Measurements from ENCODE around the gene SLC27A2.

The SLC27A2 gene

DNA sequence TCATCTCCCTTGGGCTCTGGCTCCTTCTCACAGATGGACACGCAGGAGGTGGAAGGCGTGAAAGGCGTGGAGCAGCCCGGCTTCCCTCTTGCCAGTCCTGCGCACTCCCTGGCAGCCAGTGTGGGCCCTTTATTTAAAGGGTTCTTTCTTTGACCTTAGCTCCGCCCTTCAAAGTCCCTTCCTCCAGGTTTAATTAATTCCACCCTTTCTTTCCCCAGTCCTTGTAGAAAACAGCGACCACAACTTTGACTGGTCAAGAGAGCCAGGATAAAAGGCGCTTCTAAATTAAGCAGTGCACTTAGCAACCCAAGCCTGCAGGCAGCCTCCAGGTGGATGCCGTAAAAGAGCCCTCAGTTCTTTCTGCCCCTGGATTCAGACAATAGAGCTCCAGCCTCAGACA lies 83.6 kb downstream of the SLC27A2 start, which contains the start of gene HDC:
Gene HDC (minus strand): TSS at position 107 of the 400 bp plus-strand sequence. CDS start 103 bp downstream, at position 4.
- TF ChIP-seq, protein P1, sequence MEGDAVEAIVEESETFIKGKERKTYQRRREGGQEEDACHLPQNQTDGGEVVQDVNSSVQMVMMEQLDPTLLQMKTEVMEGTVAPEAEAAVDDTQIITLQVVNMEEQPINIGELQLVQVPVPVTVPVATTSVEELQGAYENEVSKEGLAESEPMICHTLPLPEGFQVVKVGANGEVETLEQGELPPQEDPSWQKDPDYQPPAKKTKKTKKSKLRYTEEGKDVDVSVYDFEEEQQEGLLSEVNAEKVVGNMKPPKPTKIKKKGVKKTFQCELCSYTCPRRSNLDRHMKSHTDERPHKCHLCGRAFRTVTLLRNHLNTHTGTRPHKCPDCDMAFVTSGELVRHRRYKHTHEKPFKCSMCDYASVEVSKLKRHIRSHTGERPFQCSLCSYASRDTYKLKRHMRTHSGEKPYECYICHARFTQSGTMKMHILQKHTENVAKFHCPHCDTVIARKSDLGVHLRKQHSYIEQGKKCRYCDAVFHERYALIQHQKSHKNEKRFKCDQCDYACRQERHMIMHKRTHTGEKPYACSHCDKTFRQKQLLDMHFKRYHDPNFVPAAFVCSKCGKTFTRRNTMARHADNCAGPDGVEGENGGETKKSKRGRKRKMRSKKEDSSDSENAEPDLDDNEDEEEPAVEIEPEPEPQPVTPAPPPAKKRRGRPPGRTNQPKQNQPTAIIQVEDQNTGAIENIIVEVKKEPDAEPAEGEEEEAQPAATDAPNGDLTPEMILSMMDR (IDR thresholded peaks at IDR 0.05; ENCODE audit: low read depth, low read length) = no peak
- no peak within 1 kb of the TSS for H3K4me3 ChIP-seq (ENCODE audit: low read depth, low read length)

GRCh38 chr15:50267577-50267976 lies 85.6 kb downstream of the SLC27A2 start:
- TF ChIP-seq, protein P1 (IDR thresholded peaks at IDR 0.05; ENCODE audit: low read depth, low read length) = no peak
- H3K4me3 ChIP-seq (ENCODE audit: low read depth, low read length) = no peak overlapping the region

- no peak overlapping the region for H3K4me3 ChIP-seq (ENCODE audit: low read depth, low read length)
- TF ChIP-seq, protein P1 (IDR thresholded peaks at IDR 0.05; ENCODE audit: low read depth, low read length) = no peak
Observed at GRCh38 chr15:50275091-50275490, 93.1 kb downstream of the SLC27A2 start.

DNA sequence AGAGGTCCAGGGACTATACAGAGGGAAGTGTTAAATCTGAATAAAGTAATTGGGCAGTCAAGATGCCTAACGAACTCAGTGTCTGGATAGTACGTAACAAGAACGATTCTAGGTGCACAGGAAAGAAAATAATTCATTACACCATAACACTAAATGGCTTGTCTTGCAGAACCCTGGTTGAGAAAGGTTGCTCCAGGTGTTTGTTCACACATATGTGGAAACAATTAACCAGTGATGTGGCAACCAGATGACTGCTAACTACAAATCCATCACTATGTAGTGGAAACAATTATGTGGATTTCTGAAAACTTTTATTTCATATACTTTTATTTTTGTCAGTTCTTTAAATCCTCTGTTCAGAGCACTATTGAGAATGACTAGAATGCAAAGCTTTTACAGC lies 93.9 kb downstream of the SLC27A2 start:
- H3K4me3 ChIP-seq (ENCODE audit: low read depth, low read length) = no peak overlapping the region
- TF ChIP-seq, protein P1 (IDR thresholded peaks at IDR 0.05; ENCODE audit: low read depth, low read length) = no peak

GRCh38 chr15:50277370-50277769 lies 95.4 kb downstream of the SLC27A2 start:
- TF ChIP-seq, protein P1 (IDR thresholded peaks at IDR 0.05; ENCODE audit: low read depth, low read length) = no peak
- H3K4me3 ChIP-seq (ENCODE audit: low read depth, low read length) = no peak overlapping the region

DNA sequence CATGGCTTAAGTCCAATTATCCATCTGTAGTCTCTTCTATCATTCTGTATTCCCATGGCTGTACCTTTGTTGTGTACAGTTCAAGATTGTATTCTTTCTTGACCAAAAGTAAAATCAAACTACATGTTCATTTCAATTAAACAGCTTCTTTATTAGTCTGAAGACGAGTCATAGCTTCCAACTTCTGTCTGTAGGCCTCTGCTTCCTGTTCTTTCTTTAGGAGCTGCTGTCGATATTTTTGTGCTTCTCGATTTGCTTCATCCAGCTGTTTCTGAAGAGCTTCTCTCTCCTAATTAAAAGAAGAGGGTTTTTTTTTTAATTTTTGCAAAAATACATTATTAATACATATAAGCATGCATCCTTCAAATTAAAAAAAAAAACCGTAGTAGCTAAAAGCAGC lies 96.5 kb downstream of the SLC27A2 start:
- no peak overlapping the region for H3K4me3 ChIP-seq (ENCODE audit: low read depth, low read length)
- TF ChIP-seq, protein P1 (IDR thresholded peaks at IDR 0.05; ENCODE audit: low read depth, low read length) = no peak

DNA sequence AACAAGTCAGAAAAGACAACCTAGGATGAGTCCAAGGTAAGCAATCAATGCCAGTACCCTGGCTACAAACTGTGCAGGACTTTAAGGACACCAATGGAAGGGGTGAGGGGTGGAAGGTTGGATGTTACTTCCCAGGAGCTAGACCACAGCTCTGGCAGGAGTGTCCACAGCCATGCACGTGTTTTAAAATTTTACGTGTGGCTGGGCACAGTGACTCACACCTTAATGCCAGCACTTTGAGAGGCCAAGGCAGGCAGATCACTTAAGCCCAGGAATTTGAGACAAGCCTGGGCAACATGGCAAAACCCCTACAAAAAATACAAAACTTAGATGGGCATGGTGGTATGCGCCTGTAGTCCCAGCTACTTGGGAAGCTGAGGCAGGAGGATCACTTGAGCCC lies 98.3 kb downstream of the SLC27A2 start:
- TF ChIP-seq, protein P1 (IDR thresholded peaks at IDR 0.05; ENCODE audit: low read depth, low read length) = no peak
- no peak overlapping the region for H3K4me3 ChIP-seq (ENCODE audit: low read depth, low read length)
